ENCODE results near the gene GPR180. TPM values are rescaled to one million over a fixed set of nuclear protein-coding genes. Genes with fewer than 3 reads are reported as not detected.

The GPR180 gene
- total RNA-seq, 1 experiment from 2014 or later = 5.6 TPM

DNA sequence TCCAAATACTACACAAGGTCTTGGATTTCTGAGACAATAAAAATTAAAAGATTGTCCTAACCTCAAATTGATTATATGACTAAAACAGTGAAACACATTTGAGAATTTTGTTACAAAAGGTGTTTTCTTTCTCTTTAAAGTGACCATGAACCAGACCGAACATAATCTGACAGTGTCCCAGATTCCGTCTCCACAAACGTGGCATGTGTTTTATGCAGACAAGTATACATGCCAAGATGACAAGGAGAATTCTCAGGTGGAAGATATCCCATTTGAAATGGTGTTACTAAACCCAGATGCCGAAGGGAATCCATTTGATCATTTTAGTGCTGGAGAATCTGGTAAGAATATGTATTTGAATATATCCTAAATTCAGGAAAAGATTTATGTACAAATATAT, 10.4 kb downstream of the GPR180 start:
- TF ChIP-seq EZH2 (IDR thresholded peaks at IDR 0.05; ENCODE audit: low read length, unreplicated experiment) = no peak
- Histone ChIP-seq H3K79me2 (ENCODE audit: low read length) (no peaks in the 10 kb centered on the region), H3K4me3 (ENCODE audit: low read length) (no peak overlapping the region), H3K9me3 (ENCODE audit: low read length) (no peaks in the 10 kb centered on the region), H3K36me3 (ENCODE audit: low read depth, low read length) (peaks cover 3% of the 10 kb centered on the region; the same call in 1 of the 2 replicates), H3F3A (ENCODE audit: low read length, unreplicated experiment) (no peaks in the 10 kb centered on the region), H4K20me1 (ENCODE audit: low read length) (no peaks in the 10 kb centered on the region), H3K27ac (ENCODE audit: low read length) (no peak overlapping the region), H2AFZ (ENCODE audit: low read length) (no peak overlapping the region), H3K4me2 (ENCODE audit: low read length) (no peak overlapping the region), H3K4me1 (ENCODE audit: insufficient read depth, low read length) (peaks cover 8% of the 10 kb centered on the region), H3K9ac (ENCODE audit: low read length) (no peak overlapping the region), H3K9me2 (replicated peaks; ENCODE audit: low read length) (no peaks in the 10 kb centered on the region), H3K27me3 (ENCODE audit: low read length) (no peaks in the 10 kb centered on the region)
- BruUV-seq (replicated peaks) = no TSS peak
- intact Hi-C loops (cut with micrococcal nuclease) = no loop called here
- CTCF ChIA-PET = no interaction called here
- no peak for ATAC-seq
- no peak for DNase-seq
- POLR2A ChIA-PET (ENCODE audit: unreplicated experiment) = no interaction called here

DNA sequence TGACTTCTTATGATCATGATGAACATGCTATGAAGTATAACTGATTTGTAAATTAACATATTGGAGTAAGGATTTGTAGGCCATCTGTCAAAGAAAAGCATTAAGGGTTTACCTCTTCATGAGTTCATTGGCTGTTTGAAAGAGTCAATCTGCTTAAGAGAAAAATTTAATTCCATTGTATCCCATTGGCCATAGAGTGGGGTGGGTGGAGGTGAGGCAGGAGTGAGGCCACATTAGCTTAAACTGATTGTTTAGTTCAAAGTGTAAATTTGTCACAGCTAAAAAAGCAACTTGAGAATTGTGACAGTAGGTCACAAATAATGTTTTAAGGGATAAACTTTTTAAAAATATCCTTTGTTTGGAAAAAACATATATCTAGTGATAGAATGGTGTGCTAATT, 11.4 kb downstream of the GPR180 start:
- intact Hi-C loops (cut with micrococcal nuclease) = no loop called here
- Histone ChIP-seq H3K27me3 (ENCODE audit: low read length) (no peaks in the 10 kb centered on the region), H4K20me1 (ENCODE audit: low read length) (no peaks in the 10 kb centered on the region), H3F3A (ENCODE audit: low read length, unreplicated experiment) (no peaks in the 10 kb centered on the region), H3K9ac (ENCODE audit: low read length) (no peak overlapping the region), H3K27ac (ENCODE audit: low read length) (no peak overlapping the region), H3K79me2 (ENCODE audit: low read length) (no peaks in the 10 kb centered on the region), H3K36me3 (ENCODE audit: low read depth, low read length) (peaks cover 3% of the 10 kb centered on the region), H3K9me2 (replicated peaks; ENCODE audit: low read length) (no peaks in the 10 kb centered on the region), H3K9me3 (ENCODE audit: low read length) (no peaks in the 10 kb centered on the region), H3K4me1 (ENCODE audit: insufficient read depth, low read length) (peaks cover 2% of the 10 kb centered on the region; the same call in 1 of the 2 replicates), H3K4me3 (ENCODE audit: low read length) (no peak overlapping the region), H3K4me2 (ENCODE audit: low read length) (no peak overlapping the region), H2AFZ (ENCODE audit: low read length) (no peak overlapping the region)
- ATAC-seq = no peak
- CTCF ChIA-PET = interaction anchor here (0.5 kb wide), 1 partner anchor 25 kb away, joined by 3 read pairs; no protein-coding TSS in a partner anchor
- POLR2A ChIA-PET (ENCODE audit: unreplicated experiment) = no interaction called here
- DNase-seq = no peak
- TF ChIP-seq, protein P1, sequence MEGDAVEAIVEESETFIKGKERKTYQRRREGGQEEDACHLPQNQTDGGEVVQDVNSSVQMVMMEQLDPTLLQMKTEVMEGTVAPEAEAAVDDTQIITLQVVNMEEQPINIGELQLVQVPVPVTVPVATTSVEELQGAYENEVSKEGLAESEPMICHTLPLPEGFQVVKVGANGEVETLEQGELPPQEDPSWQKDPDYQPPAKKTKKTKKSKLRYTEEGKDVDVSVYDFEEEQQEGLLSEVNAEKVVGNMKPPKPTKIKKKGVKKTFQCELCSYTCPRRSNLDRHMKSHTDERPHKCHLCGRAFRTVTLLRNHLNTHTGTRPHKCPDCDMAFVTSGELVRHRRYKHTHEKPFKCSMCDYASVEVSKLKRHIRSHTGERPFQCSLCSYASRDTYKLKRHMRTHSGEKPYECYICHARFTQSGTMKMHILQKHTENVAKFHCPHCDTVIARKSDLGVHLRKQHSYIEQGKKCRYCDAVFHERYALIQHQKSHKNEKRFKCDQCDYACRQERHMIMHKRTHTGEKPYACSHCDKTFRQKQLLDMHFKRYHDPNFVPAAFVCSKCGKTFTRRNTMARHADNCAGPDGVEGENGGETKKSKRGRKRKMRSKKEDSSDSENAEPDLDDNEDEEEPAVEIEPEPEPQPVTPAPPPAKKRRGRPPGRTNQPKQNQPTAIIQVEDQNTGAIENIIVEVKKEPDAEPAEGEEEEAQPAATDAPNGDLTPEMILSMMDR (conservative IDR thresholded peaks at IDR 0.05; ENCODE audit: low read depth, low read length) = no peak
- TF ChIP-seq EZH2phosphoT487 (IDR thresholded peaks at IDR 0.05; ENCODE audit: borderline replicate concordance, low read length) (no peak), EZH2 (IDR thresholded peaks at IDR 0.05; ENCODE audit: low read length, unreplicated experiment) (no peak)
- BruUV-seq (replicated peaks) = no TSS peak

DNA sequence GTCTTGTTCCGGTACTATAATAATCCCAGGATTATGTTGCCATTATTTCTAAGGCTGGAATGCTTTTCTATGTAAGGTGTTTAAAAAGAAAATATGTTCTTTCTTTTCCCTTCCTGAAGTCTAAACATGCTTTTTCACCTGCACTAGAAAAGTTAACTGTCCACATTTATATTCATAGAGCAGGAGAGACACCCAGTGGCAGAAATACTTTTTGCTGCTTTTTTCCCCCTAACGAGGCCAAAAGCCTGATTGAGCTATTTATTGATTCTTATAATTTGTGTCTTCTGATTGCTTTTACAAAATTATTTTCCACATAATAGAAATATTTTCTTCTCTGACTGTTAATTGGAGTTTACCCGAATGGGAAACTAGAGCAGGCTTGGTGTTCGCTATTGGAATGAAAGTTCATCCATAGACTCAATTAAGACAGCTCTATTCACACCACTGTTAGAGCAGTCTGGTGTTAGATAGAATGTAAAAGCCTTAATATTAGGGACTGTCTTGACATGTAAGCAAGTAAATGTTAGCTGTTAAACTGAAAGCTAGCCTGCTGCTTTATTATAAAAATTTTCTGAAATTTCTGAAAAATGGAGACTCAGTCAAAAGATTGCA, 15.8 kb downstream of the GPR180 start:
- no TSS peak for BruUV-seq (replicated peaks)
- H3K9ac ChIP-seq (ENCODE audit: low read length) = no peak overlapping the region
- intact Hi-C loops (cut with micrococcal nuclease) = loop anchor here (1.0 kb wide), 1 partner anchor 182 kb away; no protein-coding TSS in a partner anchor
- ChIA-PET POLR2A (ENCODE audit: unreplicated experiment) (no interaction called here), CTCF (interaction anchor here (0.7 to 1.5 kb wide), 3 partner anchors 39 to 505 kb away, joined by 3 to 9 read pairs (median 3); no protein-coding TSS in a partner anchor)
- H3K27ac ChIP-seq (ENCODE audit: low read length) = no peak overlapping the region
- H3K4me1 ChIP-seq (ENCODE audit: insufficient read depth, low read length) = no peaks in the 10 kb centered on the region
- H3K79me2 ChIP-seq (ENCODE audit: low read length) = no peaks in the 10 kb centered on the region
- no peak overlapping the region for H2AFZ ChIP-seq (ENCODE audit: low read length)
- ATAC-seq = no peak
- peaks cover 14% of the 10 kb centered on the region for H3K36me3 ChIP-seq (ENCODE audit: low read depth, low read length)
- DNase-seq = peak; percentile 49
- H3K4me2 ChIP-seq (ENCODE audit: low read length) = no peak overlapping the region
- no peaks in the 10 kb centered on the region for H4K20me1 ChIP-seq (ENCODE audit: low read length)
- no peak overlapping the region for H3K4me3 ChIP-seq (ENCODE audit: low read length)
- H3K27me3 ChIP-seq (ENCODE audit: low read length) = no peaks in the 10 kb centered on the region
- no peaks in the 10 kb centered on the region for H3K9me3 ChIP-seq (ENCODE audit: low read length)
- TF ChIP-seq, protein P1 (conservative IDR thresholded peaks at IDR 0.05; ENCODE audit: low read depth, low read length) = peak; percentile 74
- TF ChIP-seq EZH2 (IDR thresholded peaks at IDR 0.05; ENCODE audit: low read length, unreplicated experiment) = no peak
- H3K9me2 ChIP-seq (replicated peaks; ENCODE audit: low read length) = no peaks in the 10 kb centered on the region
- H3F3A ChIP-seq (ENCODE audit: low read length, unreplicated experiment) = no peaks in the 10 kb centered on the region
